Calu3 (cell line): Measurements from ENCODE around the gene CHN2. TPM values are rescaled to one million over a fixed set of nuclear protein-coding genes. Genes with fewer than 3 reads are reported as not detected.

Experiments
- BruUV-seq: library from RNA; stranded (reverse); fragments of 400-500 nt; replicated peaks from 2 replicates; lab custom pipeline; 2021; lab: Mats Ljungman, UMichigan
- CTCF ChIA-PET: fragments of 300-600 bp; sonication (Branson Sonifier 250); formaldehyde crosslinking; loops from one replicate; lab custom pipeline; 2022; ENCODE audit warnings: antibody characterized with exemption; lab: Charles Lee
- DNase-seq: peaks from one replicate; pipeline ENCODE4 v3.0.0; 2022
- H3K27ac Mint-ChIP-seq: one replicate; pipeline ENCODE4 v1.8.0; 2022; ENCODE audit warnings: mixed read lengths; ENCODE audit not compliant: unreplicated experiment
- H3K27me3 Mint-ChIP-seq: one replicate; pipeline ENCODE4 v1.8.0; 2022; ENCODE audit warnings: mixed read lengths; ENCODE audit not compliant: unreplicated experiment
- H3K36me3 Mint-ChIP-seq: one replicate; pipeline ENCODE4 v1.8.0; 2022; ENCODE audit warnings: mild to moderate bottlenecking, moderate library complexity, mixed read lengths; ENCODE audit not compliant: insufficient read depth, unreplicated experiment
- H3K4me1 Mint-ChIP-seq: one replicate; pipeline ENCODE4 v1.8.0; 2022; ENCODE audit warnings: mild to moderate bottlenecking, low read depth, mixed read lengths; ENCODE audit not compliant: unreplicated experiment
- H3K4me3 Mint-ChIP-seq: one replicate; pipeline ENCODE4 v1.8.0; 2022; ENCODE audit warnings: mild to moderate bottlenecking, low read depth, moderate library complexity, mixed read lengths; ENCODE audit not compliant: unreplicated experiment
- H3K9me3 Mint-ChIP-seq: one replicate; pipeline ENCODE4 v1.8.0; 2022; ENCODE audit warnings: low read depth, mixed read lengths; ENCODE audit not compliant: unreplicated experiment
- intact Hi-C: fragments of 100-400 bp; cut with micrococcal nuclease; formaldehyde crosslinking; loops from one replicate; pipeline ENCODE4 v1.10.0; 2022; ENCODE audit not compliant: unreplicated experiment
- total RNA-seq: library from RNA; stranded (reverse); gene quantifications from 2 replicates; pipeline ENCODE4 v1.2.3, GENCODE V29; 2022
- TF ChIP-seq, protein P1 (sequence below): fragments of 200-600 bp; IDR thresholded peaks from one replicate; pipeline ENCODE4 v1.8.0; 2022; ENCODE audit warnings: antibody characterized with exemption; ENCODE audit not compliant: unreplicated experiment

CHN2 gene
- total RNA-seq, 1 experiment from 2014 or later: 12.4 TPM

DNA sequence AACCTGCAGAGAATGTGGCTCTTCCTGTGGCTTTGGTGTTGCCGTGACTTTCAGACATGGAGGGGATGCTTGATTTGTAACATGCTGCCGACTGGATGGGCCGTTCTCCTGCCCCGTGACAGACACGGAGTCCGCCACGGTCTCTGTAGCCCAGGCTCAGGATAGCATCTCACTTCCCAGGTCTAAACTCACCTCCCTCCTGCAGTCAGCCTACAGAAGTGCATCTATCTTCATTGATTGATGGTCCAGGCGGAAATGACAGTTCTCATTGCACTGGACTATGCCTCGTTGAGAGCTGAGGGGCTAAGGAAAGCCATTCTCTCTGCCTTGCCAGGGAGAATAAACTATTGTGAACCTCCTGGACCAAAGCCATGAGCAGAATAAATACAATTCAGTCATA is 77.5 kb downstream of the CHN2 start:
- Mint-ChIP-seq H3K9me3 (no peaks in the 10 kb centered on the region), H3K27ac (no peak overlapping the region), H3K4me1 (peaks cover 58% of the 10 kb centered on the region), H3K4me3 (no peak overlapping the region), H3K27me3 (no peaks in the 10 kb centered on the region), H3K36me3 (no peaks in the 10 kb centered on the region)
- no peak for DNase-seq
- TF ChIP-seq, protein P1, sequence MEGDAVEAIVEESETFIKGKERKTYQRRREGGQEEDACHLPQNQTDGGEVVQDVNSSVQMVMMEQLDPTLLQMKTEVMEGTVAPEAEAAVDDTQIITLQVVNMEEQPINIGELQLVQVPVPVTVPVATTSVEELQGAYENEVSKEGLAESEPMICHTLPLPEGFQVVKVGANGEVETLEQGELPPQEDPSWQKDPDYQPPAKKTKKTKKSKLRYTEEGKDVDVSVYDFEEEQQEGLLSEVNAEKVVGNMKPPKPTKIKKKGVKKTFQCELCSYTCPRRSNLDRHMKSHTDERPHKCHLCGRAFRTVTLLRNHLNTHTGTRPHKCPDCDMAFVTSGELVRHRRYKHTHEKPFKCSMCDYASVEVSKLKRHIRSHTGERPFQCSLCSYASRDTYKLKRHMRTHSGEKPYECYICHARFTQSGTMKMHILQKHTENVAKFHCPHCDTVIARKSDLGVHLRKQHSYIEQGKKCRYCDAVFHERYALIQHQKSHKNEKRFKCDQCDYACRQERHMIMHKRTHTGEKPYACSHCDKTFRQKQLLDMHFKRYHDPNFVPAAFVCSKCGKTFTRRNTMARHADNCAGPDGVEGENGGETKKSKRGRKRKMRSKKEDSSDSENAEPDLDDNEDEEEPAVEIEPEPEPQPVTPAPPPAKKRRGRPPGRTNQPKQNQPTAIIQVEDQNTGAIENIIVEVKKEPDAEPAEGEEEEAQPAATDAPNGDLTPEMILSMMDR: no peak
- BruUV-seq: no TSS peak
- CTCF ChIA-PET: interaction anchor here (1.5 kb wide), 1 partner anchor 28 kb away, joined by 3 read pairs; no protein-coding TSS in a partner anchor
- intact Hi-C loops: no loop called here

DNA sequence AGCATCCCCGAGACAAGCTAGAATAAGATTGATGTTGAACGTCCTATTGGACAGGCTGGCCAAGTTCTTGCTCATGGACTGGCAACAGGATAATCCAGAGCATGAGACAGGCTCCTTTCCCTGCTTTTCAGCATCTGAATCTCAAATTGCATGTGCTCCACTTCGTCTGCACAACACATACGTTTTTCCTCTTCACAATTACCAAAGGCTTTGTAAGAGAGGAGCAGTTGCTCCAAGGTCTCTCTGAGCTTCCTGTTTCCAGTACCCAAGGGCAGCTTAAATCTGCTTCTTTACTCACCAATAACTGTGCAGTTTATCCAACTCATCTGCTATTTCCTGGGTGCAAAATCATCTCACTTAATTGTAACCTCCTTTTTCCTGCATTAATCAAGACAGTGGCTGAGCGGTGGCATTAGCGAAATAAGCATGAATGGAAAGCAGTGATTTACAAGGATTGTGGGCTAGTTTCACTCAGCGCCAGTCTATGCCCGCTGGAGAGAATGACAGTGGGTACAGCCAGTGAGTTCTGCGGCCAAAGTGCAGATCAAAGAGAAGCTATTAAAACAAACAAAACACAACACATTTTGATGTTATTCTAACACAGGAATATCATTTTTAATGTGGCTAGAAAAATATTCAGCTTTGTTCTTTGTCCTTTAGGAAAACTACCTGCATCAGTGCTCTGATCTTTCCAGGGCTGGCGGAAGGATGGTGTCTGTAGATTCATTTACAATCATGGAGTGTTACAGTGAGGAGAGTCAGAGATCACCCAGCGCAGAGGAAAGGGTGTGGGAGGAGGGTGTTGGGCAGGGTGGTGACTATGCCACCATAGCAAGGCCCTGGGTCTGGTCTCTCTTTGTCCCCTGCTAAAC is 79.8 kb downstream of the CHN2 start:
- Mint-ChIP-seq H3K4me1 (peaks cover 43% of the 10 kb centered on the region), H3K36me3 (no peaks in the 10 kb centered on the region), H3K27ac (no peak overlapping the region), H3K27me3 (peaks cover 6% of the 10 kb centered on the region), H3K9me3 (no peaks in the 10 kb centered on the region), H3K4me3 (no peak overlapping the region)
- intact Hi-C loops: no loop called here
- TF ChIP-seq, protein P1: no peak
- no TSS peak for BruUV-seq
- CTCF ChIA-PET: interaction anchor here (0.6 kb wide), 1 partner anchor 449 kb away, joined by 3 read pairs; no protein-coding TSS in a partner anchor
- no peak for DNase-seq

DNA sequence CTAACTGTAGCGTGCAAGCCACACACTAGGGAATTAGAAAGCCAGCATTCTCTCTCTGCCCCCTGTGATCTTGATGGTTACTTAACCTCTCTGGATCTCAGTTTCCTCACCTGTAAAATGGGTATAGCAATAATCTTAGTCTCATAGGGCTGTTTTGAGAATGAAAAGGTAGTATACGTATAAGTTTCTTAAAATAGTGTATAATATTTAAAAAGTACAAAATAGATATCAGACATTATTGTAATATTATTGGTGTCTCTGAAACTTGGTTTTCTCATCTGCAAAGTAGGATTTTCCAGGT is 80.4 kb downstream of the CHN2 start:
- no TSS peak for BruUV-seq
- Mint-ChIP-seq H3K36me3 (no peaks in the 10 kb centered on the region), H3K9me3 (no peaks in the 10 kb centered on the region), H3K4me3 (no peak overlapping the region), H3K4me1 (peaks cover 37% of the 10 kb centered on the region), H3K27me3 (peaks cover 11% of the 10 kb centered on the region), H3K27ac (no peak overlapping the region)
- intact Hi-C loops: no loop called here
- DNase-seq: no peak
- CTCF ChIA-PET: no interaction called here
- TF ChIP-seq, protein P1: no peak

DNA sequence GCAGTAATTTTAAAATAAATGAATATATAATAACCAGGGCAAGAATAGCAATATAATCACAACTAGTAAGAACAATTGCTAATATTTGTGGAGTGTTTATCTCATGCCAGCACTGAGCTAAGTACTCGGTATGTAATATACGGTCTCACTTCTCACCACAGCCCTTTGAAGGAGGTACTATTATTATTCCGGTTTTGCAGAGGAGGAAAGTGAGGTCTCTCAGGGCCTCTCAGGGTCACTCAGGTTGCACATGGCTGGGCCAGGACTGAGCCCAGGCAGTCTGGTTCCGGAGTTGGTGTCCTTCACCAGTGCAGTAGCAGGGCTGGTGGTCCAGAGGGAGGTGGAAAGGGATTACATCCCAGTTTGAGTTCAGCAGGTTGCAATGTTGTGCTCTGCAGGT is 80.9 kb downstream of the CHN2 start:
- TF ChIP-seq, protein P1: no peak
- CTCF ChIA-PET: no interaction called here
- Mint-ChIP-seq H3K4me3 (no peak overlapping the region), H3K27me3 (peaks cover 15% of the 10 kb centered on the region), H3K9me3 (no peaks in the 10 kb centered on the region), H3K36me3 (no peaks in the 10 kb centered on the region), H3K27ac (no peak overlapping the region), H3K4me1 (peaks cover 32% of the 10 kb centered on the region)
- no peak for DNase-seq
- BruUV-seq: no TSS peak
- intact Hi-C loops: no loop called here
